ENCODE measurements around the gene NCAM1.

NCAM1 gene

DNA sequence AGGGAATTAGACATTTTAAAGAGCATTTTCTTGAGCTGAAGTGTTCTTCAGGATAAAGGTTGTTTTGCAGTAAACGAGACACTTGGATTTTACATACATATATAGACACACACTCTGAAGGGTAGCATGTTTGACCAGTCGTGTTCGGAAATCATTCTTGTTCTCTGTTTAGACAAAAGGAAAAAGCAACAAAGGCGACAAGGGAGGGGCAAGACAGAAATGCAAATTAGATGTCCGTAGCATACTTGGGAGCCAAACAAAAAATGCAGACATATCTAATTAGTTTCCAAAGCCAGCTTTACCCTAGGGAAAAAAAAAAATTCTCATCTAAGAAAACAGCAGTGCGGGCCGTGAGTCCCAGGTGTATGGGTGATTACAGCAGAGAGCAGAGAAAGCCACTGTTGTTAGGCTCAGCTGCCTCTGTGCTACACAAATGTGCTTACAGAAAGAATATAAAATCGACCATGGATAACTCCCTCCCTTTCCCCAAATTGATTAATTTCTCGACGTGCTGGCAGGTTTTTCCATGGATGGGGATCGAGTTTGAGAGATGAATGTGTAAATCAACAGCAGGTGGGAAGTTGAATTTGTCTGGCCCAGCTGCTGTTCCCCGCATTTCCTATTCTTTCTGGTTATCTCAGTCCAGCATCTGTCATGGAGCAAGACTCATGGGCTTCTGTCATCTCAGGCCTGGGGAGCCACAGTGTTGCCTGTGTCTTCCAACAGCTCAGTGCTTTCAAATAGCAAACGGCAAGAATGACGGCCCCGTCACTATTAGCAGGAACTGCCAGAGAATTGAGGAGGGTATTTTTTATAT lies 176.7 kb downstream of the NCAM1 start:
- no peak for DNase-seq

DNA sequence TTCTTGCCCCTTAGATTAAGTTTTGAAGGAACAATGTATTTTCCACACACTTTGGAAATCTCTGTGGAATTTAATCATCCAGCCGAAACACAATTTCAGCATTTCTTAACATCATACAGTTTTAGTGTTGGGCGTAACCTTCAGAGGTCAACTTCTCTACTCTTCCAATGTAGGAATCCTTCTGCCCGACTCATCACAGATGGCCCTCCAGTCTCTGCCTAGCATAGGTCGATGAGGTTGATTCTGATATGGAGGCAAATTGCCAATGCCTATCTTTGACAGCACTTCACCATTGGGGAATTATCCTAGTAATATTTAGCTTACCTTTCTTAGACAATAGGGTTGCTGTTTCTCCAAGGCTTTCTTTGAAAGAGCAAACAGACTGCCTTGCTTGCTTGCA lies 177.5 kb downstream of the NCAM1 start:
- no peak for DNase-seq

DNA sequence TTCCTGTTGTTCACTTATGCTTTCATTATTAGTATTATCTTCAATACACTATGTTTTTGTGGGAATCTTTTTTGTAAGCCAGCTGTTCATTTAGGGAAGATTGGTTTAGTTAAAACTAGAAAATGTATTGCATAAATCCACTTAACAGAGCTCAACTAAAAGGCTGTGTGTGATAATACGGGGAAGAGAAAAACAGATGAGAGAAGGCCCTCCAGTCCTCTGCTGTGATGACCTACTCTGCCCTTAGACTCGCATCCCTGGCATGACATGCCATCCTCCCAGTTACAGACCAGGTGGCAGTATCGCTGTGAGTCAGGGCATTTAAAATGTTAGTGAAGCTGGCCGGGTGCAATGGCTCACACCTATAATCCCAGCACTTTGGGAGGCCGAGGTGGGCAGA lies 179.8 kb downstream of the NCAM1 start:
- no peak for DNase-seq

DNA sequence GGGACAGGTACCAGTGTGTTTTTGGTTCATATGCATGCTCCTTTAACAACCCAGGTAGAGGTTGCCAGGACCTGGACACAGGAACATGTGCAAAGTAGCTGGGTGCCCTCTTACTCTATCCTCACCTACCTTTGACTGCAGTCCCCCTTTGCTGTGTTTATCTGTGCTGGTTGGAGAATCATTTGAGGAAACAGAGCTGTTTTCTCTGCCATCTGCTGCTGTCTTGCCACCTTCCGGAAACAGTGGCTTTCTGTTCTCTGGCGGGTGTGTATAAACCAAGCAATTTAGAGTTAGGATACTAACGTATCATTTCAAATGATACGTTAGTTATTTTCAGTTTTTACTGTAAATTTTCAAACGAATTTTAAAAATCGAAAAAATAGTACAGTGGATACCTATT lies 181.3 kb downstream of the NCAM1 start:
- no peak for DNase-seq

DNA sequence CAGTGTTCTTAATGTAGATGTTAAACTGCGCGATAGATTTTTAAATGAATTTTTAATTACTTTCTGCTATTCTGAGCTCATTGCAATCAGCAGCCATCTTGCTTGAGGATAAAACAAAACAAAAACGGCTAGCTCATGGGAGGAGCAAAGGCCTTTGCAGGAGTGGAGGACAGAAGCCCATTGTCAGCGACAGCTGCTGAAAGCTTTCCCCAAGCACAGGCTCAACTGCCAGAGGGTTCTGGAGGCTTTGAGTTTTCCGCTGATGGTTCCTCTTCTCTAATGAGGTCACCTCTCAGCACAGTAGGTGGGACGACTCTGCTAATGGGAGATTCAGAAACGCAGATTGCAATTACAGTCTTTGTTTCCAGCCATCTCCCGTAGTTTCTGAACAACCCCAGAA lies 186.0 kb downstream of the NCAM1 start:
- DNase-seq = no peak

DNA sequence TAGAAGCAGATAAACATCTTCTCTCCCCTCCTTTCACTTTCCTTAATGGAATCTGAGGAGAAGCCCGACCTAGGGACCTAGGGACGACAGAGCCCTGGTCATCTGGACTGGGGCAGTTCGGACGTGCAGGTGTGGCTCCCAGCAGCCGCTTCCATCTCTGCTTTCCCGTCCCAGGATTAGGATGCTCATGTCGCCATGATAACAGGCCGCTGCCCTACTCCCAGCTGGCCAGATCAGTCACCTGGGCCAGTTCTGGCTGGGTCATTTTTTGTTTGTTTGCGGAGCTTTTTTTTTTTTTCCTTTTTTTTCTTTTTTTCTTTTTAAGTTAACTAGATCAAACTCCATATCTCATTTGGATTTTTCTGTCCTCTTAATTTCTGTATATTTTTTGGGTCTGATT lies 186.9 kb downstream of the NCAM1 start:
- DNase-seq = no peak

DNA sequence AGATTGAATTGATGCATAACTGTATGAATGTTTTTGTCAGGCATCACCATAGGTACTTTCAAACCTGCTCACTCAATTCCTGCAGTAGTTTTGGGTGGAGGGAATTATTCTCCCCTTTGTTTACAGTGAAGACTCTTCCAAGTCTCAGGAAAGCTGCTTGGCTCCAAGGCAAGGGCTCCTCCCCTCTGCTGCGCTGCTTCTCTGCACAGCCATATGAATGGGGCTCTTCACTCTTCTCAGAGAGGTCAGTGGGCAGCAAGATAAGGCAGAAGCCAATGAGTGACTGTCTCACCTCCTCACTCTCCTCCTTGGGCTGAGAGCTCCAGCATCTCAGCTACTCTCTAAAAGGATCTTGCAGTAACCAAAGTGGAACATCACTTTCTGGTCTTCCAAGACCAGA lies 187.4 kb downstream of the NCAM1 start:
- no peak for DNase-seq

DNA sequence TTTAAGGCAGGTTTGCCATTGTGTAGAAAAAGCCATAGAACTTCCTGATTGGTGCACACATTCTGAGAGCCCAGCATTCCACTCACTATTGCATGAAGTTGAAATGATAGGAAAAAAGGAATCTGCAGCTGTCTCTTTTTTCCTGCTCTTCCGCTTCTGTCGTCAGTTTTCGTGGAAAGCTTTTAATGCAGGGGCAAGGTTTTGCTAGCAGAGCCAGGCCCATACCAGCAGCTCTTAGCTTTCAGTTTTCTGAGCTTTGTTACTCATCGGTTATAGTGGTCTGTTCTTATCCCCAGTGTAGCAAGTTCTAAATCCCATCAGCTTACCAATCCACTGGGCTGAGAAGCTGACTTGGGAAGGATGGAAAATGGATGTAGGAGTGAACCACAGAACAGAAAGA lies 190.3 kb downstream of the NCAM1 start:
- no peak for DNase-seq

DNA sequence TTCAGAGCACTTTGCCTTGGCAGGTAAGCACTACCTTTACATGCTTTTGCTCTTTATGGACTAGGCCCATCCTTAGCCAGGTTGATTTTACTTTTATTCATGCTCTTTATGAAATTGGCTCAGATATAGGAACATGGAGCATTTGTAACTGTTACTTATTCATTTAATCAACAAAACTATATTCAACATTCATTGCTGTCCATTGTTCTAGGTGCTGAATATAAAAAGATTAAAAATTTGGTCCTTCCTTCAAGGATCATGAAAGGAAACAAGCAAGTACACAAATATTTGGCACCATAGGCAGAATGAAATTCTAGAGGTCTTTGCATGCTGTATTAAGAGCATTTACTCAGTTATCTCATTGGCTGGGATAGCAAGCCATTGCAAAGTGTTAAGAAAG lies 191.3 kb downstream of the NCAM1 start:
- DNase-seq = no peak

DNA sequence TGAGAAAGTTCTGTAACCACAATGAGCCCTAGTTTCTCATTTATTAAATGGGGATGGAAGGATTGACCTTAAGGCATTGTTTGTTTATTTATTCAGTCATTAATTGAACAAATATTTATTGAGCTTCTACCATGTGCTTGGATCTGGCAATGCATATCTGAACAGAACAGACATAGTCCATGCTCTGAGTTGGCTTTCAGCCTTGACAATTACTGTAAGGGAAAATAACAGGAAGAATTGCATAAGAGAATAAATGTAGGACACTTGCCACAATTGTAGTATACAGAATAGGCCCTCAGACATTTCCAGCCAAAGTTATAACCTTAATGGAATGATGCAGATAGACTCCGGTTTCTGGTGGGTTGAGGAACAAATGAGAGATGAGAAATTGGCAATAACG lies 192.6 kb downstream of the NCAM1 start:
- DNase-seq = no peak

DNA sequence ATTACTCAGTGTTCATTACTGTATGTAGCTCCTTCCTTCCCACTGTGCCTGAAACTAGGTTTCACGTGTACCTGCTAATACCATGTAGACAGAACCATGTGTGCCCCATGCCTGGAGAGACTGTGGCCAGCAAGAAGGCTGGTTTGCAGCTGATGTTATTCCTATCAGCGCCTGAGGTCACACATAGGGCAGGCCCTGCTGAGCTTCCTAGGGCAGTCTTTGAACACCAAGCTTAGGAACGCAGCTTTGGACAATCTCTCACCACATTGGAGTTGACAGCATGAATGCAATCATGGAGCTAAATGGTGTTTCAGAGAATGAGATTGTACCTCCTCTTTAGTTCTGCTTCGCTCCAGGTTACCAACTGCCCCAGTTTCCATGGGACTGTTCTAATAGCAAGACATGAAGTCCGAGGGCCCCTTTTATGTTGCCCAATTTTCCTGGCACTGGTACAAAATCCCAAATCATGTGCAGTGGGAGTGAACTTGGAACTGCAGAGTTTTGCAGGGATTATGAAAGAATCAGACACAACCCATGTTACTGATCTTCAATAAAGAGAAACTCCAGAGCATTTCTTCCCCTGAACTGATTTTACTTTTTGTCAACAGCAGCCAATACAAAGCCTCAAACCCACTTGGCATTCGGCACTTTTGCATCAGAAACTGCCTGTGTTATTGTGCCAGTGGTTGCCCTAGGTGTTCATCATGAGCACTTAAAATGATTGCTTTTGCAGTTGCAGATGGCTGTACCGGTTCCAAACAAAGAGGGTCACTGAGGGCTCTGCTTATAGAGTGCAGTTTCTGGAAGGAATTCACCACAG lies 199.0 kb downstream of the NCAM1 start:
- no peak for DNase-seq

DNA sequence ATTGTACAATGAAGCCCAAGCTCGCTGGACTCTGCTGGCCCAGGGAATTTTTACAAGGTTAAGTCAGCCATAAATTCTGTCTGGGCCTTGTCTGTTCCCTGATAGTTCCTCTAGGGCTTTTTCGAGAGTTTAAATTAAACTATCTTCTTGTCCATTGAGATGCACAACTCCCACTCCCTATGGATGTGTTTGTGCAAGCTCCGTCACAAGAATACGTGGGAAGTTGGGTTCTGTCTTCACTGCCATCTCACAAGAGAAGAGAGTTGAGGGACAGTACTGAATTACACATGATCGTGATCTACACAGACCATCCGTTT lies 199.5 kb downstream of the NCAM1 start:
- DNase-seq = no peak

DNA sequence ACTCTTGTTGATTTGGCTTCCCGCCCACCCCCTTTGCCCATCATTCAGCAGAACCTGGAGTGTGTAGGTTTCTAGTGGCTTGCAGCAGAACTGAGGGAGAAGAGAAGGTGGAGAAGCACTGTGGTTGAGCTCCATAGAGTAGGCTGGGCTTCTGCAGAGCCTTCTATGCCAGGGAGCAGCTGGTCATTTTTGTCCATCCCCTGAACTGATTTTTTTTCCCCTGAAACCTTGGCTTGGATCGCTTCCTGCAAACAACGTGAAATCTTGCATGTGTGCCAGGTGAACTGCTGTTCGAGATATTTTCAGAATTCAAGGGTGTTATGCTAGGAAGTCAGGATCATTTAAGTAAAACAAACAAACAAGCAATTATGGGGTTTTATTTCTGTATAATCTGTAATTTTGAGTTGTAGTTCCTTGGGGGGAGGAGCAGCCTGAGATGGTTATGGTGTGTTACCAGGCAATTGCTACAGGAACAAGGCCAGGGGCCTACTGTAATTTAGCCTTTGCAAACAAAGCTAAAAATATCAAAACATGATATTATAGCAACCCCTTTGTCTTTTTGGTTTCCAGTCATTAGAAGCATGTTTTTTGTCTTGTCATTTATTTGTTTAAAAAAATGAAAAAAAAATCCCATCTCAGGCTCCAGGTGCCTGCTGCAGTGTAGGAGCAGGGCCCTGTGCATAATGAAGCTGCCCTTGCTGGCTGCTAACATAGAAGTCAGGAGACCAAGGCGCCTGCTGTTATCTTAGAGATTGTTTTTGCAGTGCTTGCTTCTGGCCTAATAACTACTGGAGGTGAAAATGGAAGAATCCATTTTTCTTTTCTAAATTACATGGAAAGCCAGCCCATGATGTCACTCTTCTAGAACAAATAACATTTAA lies 200.7 kb downstream of the NCAM1 start:
- DNase-seq = no peak

DNA sequence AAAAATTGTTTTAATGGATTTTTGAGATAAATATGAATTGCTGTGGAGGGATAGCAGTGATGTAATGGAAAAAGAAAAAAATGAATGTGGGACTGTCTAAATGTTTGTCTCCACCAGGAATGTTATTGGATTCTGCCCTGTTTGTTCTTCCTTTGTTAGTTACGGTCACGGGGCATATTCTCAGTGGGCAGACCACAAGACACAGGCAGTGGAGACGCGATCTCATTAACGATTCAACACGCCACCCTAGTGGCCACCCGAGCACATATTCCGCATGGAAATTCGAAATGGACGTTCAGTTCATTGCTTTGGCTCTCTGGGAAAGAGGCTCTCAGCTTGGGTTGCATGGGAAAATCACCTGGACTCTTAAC lies 201.4 kb downstream of the NCAM1 start:
- no peak for DNase-seq

DNA sequence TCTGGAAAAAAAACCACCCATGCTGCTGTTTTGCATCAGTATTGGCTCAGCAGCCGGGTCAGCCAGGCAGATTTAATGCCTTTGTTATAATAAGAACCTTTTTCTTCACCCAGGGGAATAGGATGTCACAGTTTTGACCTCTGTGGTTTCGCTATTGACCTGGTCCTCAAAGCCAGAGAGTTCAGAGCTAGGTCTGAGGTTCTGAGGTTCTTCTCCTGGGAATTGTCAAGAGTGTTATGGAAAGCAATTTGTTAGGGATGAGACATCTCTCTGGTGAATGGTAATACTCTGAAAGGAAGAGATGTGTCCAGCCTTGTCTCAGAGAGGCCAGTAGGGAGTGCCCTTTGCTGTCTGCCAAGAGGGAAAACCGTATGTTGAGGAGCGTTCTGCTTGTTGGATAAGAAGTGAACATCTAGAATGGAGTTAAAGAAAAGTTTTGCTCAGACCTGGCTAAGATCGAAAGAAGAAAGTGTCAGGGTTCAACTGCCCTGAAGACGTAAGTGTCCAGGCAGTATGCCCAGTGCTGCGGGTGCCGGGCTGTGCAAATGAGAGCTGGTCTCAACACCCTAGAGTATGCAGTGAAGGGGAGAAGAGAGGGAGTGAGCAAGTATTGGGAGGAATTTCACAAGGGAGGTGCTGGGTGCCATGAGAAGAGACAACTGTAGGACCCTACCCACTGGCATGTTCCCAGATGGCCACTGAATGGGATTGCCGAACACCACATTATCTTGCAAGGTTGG lies 202.2 kb downstream of the NCAM1 start:
- DNase-seq = no peak

DNA sequence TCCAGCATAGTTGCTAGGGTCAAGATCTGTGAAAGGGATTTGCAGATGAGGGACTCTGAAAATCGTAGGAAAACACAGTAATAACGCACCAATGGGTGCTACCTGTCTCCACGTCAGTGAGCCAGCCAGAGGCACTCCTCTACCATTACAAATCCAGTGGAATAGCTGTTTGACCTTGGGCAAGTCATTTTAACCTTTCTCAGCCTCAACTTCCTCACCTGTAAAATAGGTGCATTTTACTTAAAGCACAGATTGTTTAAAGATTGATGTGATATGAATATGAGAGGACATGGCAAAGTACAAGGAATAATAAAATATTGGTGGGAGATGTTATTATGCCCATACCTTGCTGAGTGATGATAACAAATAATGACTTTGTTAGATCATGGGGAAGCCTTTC lies 205.1 kb downstream of the NCAM1 start:
- DNase-seq = no peak

DNA sequence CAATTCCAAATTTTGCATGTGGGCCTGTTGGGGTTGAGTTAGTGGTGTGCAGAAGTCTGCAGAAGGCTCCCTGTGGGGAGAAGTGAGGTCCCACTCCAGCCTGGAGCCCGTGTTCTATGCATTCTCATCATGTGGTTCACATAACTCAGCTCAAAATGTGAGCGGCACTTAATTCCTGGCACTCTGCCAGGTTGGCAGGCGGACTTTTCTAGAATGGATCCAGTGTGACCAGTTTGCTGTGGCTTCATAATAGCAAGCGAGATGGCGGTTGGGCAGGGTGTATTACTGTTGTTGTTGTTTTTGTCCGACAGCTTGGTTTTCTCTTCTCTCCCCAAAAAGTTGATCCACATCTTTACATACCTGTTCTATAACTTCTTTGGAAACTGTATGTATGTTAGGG lies 206.4 kb downstream of the NCAM1 start:
- DNase-seq = no peak

DNA sequence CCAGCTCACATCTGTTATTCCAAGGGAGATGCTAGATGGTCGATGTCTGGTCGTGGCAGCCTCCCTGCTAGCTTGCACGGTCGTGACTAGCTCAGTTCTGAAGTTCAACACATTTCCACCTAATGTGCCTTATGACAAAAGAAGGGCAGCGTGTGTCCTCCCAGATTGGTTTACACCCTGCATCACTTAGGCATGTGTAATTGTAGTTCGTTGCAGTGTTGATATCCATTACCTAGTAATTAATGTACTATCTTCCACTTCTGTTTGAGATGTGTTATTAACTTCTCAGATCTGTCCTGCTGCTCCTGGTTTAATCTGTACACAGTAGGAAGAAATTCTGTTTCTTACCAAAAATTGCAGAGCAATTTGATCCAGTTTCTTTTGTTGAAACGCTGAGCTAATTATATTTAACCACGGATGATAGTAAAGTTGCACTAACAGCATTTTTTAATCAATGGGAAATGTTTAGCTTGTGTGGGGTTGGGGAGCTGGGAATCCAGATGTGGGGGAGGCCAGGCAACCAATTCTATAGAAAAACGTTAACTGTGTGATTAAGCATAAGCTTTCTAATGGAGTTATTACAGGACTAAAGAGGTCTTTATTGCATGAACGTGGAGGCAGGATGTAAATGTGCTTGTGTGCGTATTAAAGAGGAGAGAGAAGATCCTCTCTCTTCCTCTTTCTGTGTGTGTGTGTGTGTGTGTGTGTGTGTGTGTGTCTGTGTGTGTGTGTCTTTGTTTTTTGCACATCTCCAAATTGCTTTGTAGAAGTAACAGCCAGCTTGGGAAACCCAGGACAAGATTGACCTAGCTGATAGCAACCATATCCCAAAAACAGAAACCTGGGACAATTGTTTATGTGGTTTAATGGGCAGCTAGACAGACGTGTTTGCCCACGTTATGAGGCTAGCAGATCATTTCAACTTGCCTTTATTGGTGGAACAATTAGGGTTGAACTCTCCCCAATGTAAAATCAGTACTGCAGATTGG lies 207.4 kb downstream of the NCAM1 start:
- no peak for DNase-seq

DNA sequence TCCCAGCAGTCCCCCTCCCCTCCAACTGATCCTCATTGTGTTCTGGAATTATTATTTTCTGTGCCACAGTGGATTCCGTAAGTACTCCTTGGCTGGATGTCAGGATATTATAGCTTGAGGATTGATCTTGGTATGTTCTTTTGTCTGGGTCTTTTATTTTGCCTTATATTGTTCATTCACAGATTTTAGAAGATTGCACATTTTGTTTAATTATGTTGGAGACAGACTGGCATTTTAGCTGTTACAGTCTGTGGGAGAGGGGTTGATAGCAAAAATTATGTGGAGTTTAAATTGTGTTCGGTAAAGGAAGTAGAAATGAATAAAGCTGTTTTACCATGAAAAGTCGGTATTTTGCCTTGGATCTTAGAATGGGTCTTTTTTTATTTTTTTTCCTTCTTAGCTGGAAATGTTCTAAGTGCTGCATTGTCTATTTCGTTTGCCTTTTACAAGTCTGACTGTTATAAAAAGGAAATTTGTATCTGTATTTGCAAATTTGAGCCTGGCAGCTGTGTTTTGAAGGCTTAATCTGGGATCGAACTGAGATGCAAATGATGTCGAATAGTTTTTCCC lies 211.2 kb downstream of the NCAM1 start:
- DNase-seq = no peak

DNA sequence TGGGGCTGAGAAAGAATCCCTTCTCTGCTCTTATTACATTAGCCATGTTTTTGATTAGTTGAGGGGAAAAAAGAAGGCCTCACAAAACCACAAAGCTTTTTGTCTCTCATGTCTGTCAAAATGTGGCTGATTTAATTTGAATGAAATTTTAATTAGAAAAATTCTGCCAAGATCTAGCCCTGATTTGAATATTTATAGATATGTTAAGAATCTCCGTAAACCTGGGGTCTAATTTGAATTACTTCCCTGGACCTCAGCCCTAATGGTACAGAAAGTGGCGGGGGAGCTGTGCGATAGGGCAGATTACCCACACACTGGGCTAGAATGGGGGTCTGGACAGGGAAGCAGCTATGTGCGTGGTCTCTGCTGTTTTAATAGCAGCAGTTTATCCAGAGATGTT lies 211.9 kb downstream of the NCAM1 start:
- no peak for DNase-seq

DNA sequence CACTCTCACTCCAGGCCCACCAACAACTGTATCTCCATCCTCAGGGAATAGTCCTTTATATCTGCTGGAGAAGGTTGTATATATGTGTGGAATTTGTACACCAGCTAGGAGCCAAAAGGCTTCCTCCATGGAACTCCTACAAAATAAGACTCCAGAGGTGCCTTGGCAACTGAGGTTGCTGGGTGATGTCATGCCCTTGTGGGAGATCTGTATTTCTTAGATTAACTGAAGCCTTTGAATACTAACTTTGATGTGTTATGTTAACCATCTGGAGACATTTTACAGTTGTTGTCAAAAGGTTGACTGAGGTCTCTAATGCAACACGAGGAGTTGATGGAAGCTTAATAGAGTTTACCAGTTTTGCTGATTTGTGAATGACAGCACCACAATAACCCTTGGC lies 213.7 kb downstream of the NCAM1 start:
- DNase-seq = no peak

All from CD4-positive, alpha-beta T cell treated with Interleukin-4 for 1 hour (primary cell).